Tibial nerve (tissue), 4 donors: ENCODE measurements around the gene TMEM97.

Experiments used
- EP300 ChIP-seq, 2 donors: sonication (generic); formaldehyde crosslinking; IDR thresholded peaks; one replicate each; pipeline ENCODE4 v1.6.1; 2017; ENCODE audit warnings: antibody characterized with exemption in 2 of 2, mild to moderate bottlenecking in 1 of 2
- POLR2A ChIP-seq, 2 donors: fragments of 450-650 bp; IDR thresholded peaks; one replicate each; pipeline ENCODE4 v1.6.1; 2017; ENCODE audit warnings: antibody characterized with exemption in 2 of 2, mild to moderate bottlenecking in 2 of 2, moderate library complexity in 2 of 2
- TF ChIP-seq, protein P1 (sequence below), 5 experiments: fragments of 200-600 bp in 3 of 5; fragments of 450-650 bp in 2 of 5; sonication (generic) in 3 of 5; IDR thresholded peaks; one replicate each; pipeline ENCODE4 v1.5.1; 2016 to 2019; ENCODE audit warnings: antibody characterized with exemption in 5 of 5, mild to moderate bottlenecking in 3 of 5, moderate library complexity in 2 of 5

DNA sequence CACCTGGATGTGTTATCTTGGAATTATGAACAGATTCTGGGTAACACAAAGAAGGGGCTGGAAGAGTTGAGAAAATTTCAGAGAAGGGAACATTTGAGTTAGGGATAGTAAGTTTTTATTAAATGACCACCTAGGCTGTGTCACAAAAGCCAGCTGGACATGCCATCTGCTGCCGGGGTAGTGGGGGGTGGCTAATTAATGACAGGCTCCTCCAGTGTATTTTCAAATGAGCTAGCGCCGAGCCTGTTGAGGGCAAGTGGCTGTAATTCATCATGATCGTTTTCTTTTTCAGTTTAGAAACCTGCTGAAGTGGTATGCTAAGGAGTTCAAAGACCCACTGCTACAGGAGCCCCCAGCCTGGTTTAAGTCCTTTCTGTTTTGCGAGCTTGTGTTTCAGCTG lies 6.2 kb downstream of the TMEM97 start:
- TF ChIP-seq, protein P1, sequence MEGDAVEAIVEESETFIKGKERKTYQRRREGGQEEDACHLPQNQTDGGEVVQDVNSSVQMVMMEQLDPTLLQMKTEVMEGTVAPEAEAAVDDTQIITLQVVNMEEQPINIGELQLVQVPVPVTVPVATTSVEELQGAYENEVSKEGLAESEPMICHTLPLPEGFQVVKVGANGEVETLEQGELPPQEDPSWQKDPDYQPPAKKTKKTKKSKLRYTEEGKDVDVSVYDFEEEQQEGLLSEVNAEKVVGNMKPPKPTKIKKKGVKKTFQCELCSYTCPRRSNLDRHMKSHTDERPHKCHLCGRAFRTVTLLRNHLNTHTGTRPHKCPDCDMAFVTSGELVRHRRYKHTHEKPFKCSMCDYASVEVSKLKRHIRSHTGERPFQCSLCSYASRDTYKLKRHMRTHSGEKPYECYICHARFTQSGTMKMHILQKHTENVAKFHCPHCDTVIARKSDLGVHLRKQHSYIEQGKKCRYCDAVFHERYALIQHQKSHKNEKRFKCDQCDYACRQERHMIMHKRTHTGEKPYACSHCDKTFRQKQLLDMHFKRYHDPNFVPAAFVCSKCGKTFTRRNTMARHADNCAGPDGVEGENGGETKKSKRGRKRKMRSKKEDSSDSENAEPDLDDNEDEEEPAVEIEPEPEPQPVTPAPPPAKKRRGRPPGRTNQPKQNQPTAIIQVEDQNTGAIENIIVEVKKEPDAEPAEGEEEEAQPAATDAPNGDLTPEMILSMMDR (IDR thresholded peaks at IDR 0.05) = no peak
- TF ChIP-seq POLR2A (IDR thresholded peaks at IDR 0.05) = no peak
- no peak for TF ChIP-seq EP300 (IDR thresholded peaks at IDR 0.05)
